Measurements from ENCODE around the gene ZBTB16.

The ZBTB16 gene

GRCh38 chr11:114138411-114138810 lies 78.9 kb downstream of the ZBTB16 start:
- no peak for TF ChIP-seq CTCF (IDR thresholded peaks at IDR 0.05; ENCODE audit: insufficient read depth, low read length, poor library complexity, severe bottlenecking)
- no peak for DNase-seq (ENCODE audit: extremely low read depth, insufficient read length)
- H3K4me3 ChIP-seq (replicated peaks; ENCODE audit: low read depth, low read length): no peak overlapping the region
- no peaks in the 10 kb centered on the region for H3K36me3 ChIP-seq (ENCODE audit: control insufficient read depth, insufficient read depth, low read length)
- H3K27me3 ChIP-seq (replicated peaks; ENCODE audit: control insufficient read depth, insufficient read depth, low read length): no peaks in the 10 kb centered on the region; the same call in 1 of the 2 replicates

- Histone ChIP-seq H3K36me3 (ENCODE audit: control insufficient read depth, insufficient read depth, low read length) (no peaks in the 10 kb centered on the region), H3K27me3 (replicated peaks; ENCODE audit: control insufficient read depth, insufficient read depth, low read length) (no peaks in the 10 kb centered on the region; the same call in 1 of the 2 replicates), H3K4me3 (replicated peaks; ENCODE audit: low read depth, low read length) (no peak overlapping the region)
- TF ChIP-seq CTCF (IDR thresholded peaks at IDR 0.05; ENCODE audit: insufficient read depth, low read length, poor library complexity, severe bottlenecking): no peak
- no peak for DNase-seq (ENCODE audit: extremely low read depth, insufficient read length)
Measured at GRCh38 chr11:114140826-114141225, 81.3 kb downstream of the ZBTB16 start.

DNA sequence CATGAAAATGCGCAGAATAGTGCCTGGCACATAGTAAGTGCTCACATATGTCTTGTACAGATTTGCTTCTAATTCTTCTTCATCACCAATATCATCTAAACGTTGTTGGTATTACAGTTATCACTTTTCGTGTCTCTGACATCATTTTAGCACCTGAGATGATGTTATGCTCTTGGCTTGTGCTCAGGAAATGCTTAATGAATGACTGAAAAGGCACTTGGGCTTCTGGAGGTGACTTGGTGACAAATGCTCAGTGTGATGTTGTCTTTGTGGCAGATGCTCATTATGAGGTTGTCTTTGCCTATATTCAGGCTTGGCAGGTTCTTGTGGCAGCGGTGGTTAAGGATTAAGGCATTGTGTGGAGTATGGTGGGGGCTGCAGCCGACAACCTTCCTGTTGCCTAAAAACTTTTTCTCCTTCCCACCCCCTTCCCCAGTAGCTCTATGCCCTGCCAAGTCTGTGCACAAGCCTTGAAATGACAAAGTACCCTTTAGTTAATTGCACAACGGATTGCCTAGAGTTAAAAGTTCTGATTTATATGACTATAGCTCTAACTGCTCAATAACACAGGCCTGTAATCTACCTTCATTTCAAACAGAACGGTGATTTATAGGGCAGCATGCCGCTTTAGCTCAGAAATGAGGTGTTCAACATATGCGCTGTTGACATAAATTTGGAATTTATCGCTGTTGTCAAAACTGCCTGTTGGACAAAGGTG lies 82.5 kb downstream of the ZBTB16 start:
- Histone ChIP-seq H3K4me3 (replicated peaks; ENCODE audit: low read depth, low read length) (no peak overlapping the region), H3K36me3 (ENCODE audit: control insufficient read depth, insufficient read depth, low read length) (no peaks in the 10 kb centered on the region), H3K27me3 (replicated peaks; ENCODE audit: control insufficient read depth, insufficient read depth, low read length) (no peaks in the 10 kb centered on the region; the same call in 1 of the 2 replicates)
- no peak for TF ChIP-seq CTCF (IDR thresholded peaks at IDR 0.05; ENCODE audit: insufficient read depth, low read length, poor library complexity, severe bottlenecking)
- no peak for DNase-seq (ENCODE audit: extremely low read depth, insufficient read length)

DNA sequence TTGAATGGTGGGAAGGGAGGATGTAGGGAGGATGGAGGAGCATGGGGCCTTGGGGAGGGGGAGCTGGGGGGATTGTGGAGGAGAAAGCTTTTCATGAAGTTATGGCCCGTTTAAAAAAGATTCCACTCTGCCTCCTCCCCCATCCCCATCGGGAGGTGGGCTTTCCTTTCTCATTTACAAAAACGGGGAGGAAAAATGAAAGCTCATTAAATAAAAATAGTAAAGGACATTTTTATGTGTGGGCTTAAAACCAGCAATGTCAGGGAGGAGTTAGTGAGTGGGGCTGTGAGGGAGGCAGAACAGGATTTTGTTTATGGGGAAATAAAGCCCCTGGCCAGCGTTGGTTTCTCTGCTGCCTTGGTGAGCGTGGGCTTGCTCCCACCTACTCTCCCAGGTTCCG lies 83.2 kb downstream of the ZBTB16 start:
- Histone ChIP-seq H3K36me3 (ENCODE audit: control insufficient read depth, insufficient read depth, low read length) (no peaks in the 10 kb centered on the region), H3K4me3 (replicated peaks; ENCODE audit: low read depth, low read length) (no peak overlapping the region), H3K27me3 (replicated peaks; ENCODE audit: control insufficient read depth, insufficient read depth, low read length) (no peaks in the 10 kb centered on the region; the same call in 1 of the 2 replicates)
- DNase-seq (ENCODE audit: extremely low read depth, insufficient read length): no peak
- no peak for TF ChIP-seq CTCF (IDR thresholded peaks at IDR 0.05; ENCODE audit: insufficient read depth, low read length, poor library complexity, severe bottlenecking)

DNA sequence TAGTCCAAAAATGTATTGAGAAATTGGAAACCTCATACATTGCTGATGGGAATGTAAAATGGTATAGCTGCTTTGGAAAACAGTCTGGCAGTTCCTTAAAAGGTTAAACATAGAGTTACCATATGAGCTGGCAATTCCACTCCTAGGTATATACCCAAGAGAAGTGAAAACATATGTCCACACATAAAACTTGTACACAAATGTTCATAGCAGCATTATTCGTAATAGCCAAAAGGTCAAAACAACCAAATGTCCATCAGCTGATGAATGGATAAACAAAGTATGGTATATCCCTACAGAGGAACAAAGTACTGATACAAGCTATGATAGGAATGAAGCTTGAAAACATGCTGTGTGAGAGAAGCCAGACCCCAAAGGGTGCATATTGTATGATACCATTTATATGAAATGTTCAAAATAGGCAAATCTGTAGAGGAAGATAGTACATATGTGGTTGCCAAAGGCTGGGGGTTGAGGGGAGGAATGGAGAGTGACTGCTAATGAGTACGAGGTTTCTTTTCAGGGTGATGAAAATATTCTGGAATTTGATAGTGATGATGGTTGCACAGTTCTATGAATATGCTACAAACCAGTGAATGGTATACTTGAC lies 85.8 kb downstream of the ZBTB16 start:
- H3K27me3 ChIP-seq (replicated peaks; ENCODE audit: control insufficient read depth, insufficient read depth, low read length): no peaks in the 10 kb centered on the region; the same call in 1 of the 2 replicates

More for the DNA sequence above, 85.8 kb downstream of the ZBTB16 start:
- no peak for TF ChIP-seq CTCF (IDR thresholded peaks at IDR 0.05; ENCODE audit: insufficient read depth, low read length, poor library complexity, severe bottlenecking)
- DNase-seq (ENCODE audit: extremely low read depth, insufficient read length): no peak
- H3K4me3 ChIP-seq (replicated peaks; ENCODE audit: low read depth, low read length): no peak overlapping the region
- H3K36me3 ChIP-seq (ENCODE audit: control insufficient read depth, insufficient read depth, low read length): no peaks in the 10 kb centered on the region
